ENCODE measurements around the gene AZU1. TPM values are rescaled to one million over a fixed set of nuclear protein-coding genes. Genes with fewer than 3 reads are reported as not detected.

AZU1 gene
- total RNA-seq, 1 donor from 2014 or later, result not detected

GRCh38 chr19:791567-792305, 35.9 kb upstream of the AZU1 start:
- no peak for TF ChIP-seq CTCF (conservative IDR thresholded peaks at IDR 0.05; ENCODE audit: low read depth, low read length)
- H3K4me3 ChIP-seq (ENCODE audit: low read depth, low read length), result no peak overlapping the region
- no peak for DNase-seq (ENCODE audit: low read depth)

GRCh38 chr19:792306-792885, 35.2 kb upstream of the AZU1 start:
- no peak overlapping the region for H3K4me3 ChIP-seq (ENCODE audit: low read depth, low read length)

DNA sequence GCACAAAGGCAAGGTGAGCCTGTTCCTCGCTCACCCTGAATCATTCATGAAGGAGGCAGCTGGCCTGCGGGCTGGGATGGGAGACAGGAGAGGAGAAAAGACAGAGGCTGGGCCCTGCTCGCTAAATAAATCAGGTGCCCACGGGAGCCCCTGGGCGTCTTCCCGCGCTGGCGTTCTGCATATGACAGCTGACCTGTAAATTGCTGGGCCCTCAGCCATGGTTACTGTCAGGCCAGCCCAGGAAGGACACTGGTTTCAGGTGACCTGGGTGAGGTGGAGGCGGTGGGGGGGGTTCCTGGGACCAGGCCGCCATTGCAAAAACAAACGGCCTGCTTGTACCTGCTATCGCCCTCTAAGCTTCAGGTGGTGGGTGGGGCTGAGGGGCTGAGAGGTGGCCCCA, 33.8 kb upstream of the AZU1 start:
- no peak for TF ChIP-seq CTCF (conservative IDR thresholded peaks at IDR 0.05; ENCODE audit: low read depth, low read length)
- no peak for DNase-seq (ENCODE audit: low read depth)
- H3K4me3 ChIP-seq (ENCODE audit: low read depth, low read length), result no peak overlapping the region

More at GRCh38 chr19:792306-792885, 35.2 kb upstream of the AZU1 start:
- no peak for DNase-seq (ENCODE audit: low read depth)
- TF ChIP-seq CTCF (conservative IDR thresholded peaks at IDR 0.05; ENCODE audit: low read depth, low read length), result no peak

DNA sequence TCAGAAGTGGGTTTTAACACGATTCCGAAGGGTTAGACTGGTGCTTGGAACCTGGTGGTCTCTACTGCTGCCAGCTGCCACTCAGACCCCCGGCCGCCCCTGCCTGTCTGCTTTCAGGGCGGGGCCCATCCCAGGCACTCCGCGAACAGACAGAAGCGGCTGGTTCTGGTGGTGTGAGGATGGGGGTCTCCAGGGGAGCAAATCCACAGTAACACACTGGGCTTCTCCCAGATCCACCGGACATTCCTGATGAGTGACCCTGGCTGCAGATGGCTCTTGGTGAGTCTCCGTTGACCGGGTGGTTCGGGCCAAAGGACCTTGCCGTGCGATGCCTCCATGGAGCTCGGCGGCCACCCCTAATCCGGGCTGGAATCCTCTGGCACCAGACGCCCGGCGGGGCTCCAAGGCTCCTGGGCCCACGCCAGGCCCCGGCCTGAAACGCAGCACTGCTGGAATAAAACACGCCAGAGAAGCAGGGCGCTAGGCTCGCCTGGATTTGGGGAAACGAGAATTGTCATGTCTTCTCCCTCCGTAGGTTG, 32.5 kb upstream of the AZU1 start:
- DNase-seq (ENCODE audit: low read depth), result no peak
- TF ChIP-seq CTCF (conservative IDR thresholded peaks at IDR 0.05; ENCODE audit: low read depth, low read length), result no peak
- H3K4me3 ChIP-seq (ENCODE audit: low read depth, low read length), result no peak overlapping the region

GRCh38 chr19:795691-796581, 31.7 kb upstream of the AZU1 start:
- TF ChIP-seq CTCF (conservative IDR thresholded peaks at IDR 0.05; ENCODE audit: low read depth, low read length), result no peak
- DNase-seq (ENCODE audit: low read depth), result no peak
- peak overlapping the region; percentile 84 for H3K4me3 ChIP-seq (ENCODE audit: low read depth, low read length)

DNA sequence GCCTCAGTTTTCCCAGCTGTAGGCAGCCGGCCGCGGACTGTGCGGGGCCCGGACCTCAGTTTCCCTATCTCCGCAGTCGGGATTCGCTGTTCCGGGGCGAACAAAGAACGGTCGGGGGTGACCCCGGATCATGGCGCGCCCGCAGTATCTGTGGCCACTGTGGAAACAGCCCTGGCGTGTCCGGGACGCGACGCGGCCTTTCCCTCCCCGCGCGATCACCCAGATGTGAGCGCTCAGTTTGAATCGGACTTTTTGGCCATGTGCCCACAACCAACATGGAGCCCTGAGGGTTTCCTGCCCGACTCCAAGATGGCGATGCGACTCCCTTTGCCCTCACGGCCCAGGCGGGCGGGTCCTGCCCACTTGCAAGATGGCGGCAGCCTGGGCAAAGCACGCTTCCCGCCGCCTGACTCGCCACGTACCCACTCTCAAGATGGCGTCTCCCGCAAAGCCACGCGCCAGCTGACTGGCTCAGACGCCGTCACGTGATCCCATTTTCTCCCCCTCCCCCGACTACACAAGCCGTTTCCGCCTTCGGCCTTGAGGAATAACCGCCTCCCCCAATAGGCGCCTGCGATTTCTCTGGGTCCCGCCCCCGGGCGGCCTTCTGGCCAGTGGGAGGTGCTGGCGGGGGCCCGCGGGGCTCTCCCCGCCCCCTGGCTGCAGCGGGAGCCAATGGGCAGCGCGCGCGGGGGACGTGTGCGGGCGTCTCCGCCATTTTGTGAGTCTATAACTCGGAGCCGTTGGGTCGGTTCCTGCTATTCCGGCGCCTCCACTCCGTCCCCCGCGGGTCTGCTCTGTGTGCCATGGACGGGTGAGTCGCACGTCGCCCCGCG, 30.7 kb upstream of the AZU1 start, which contains the start of gene PTBP1:
Gene PTBP1 (plus strand): TSS at position 761 of the 836 bp plus-strand sequence. CDS start 46 bp downstream, at position 807.
- peak within 1 kb of the TSS; percentile 92 for H3K4me3 ChIP-seq (ENCODE audit: low read depth, low read length)
- peak; percentile 98 for DNase-seq (ENCODE audit: low read depth)
- TF ChIP-seq CTCF (conservative IDR thresholded peaks at IDR 0.05; ENCODE audit: low read depth, low read length), result no peak

Data from epithelial cell of proximal tubule (primary cell).